ENCODE results near the gene SLC35A4.

The SLC35A4 gene

GRCh38 chr5:140564196-140565023, at the start of gene SLC35A4, which contains the start of gene APBB3:
TSS of gene SLC35A4 (plus strand) at chr5:140564828. CDS start at chr5:140567170, 2,342 bp downstream.
TSS of gene APBB3 (minus strand) at chr5:140564598. CDS start at chr5:140564245, 353 bp downstream.
- Mint-ChIP-seq H3K36me3 (peaks cover 19% of the 10 kb centered on the region), H3K27me3 (no peaks in the 10 kb centered on the region), H3K4me3 (peak within 1 kb of the TSS; percentile 91), H3K4me1 (peaks cover 29% of the 10 kb centered on the region), H3K9me3 (no peaks in the 10 kb centered on the region), H3K27ac (peak within 1 kb of the TSS; percentile 97)
- peak; percentile 87 for ATAC-seq (ENCODE audit: low read depth)
- DNase-seq (ENCODE audit: low spot score in 2 of 2) = peak; percentile 86 to 96

GRCh38 chr5:140524003-140524402, 40.6 kb upstream of the SLC35A4 start:
- Mint-ChIP-seq H3K4me3 (no peak overlapping the region), H3K27me3 (no peaks in the 10 kb centered on the region), H3K4me1 (peaks cover 3% of the 10 kb centered on the region), H3K9me3 (no peaks in the 10 kb centered on the region), H3K36me3 (peaks cover 27% of the 10 kb centered on the region), H3K27ac (peak overlapping the region; percentile 39)
- DNase-seq (ENCODE audit: low spot score in 2 of 2) (no peak), ATAC-seq (ENCODE audit: low read depth) (no peak)

GRCh38 chr5:140540227-140540626, 24.4 kb upstream of the SLC35A4 start:
- Mint-ChIP-seq H3K4me3 (no peak overlapping the region), H3K27ac (no peak overlapping the region), H3K27me3 (no peaks in the 10 kb centered on the region), H3K36me3 (peaks cover 26% of the 10 kb centered on the region), H3K4me1 (no peaks in the 10 kb centered on the region), H3K9me3 (no peaks in the 10 kb centered on the region)
- ATAC-seq (ENCODE audit: low read depth) (no peak), DNase-seq (ENCODE audit: low spot score in 2 of 2) (no peak)

GRCh38 chr5:140542972-140543371, 21.7 kb upstream of the SLC35A4 start:
- peaks cover 5% of the 10 kb centered on the region for H3K4me1 Mint-ChIP-seq
- H3K9me3 Mint-ChIP-seq = no peaks in the 10 kb centered on the region
- no peak overlapping the region for H3K27ac Mint-ChIP-seq
- H3K27me3 Mint-ChIP-seq = no peaks in the 10 kb centered on the region
- no peak overlapping the region for H3K4me3 Mint-ChIP-seq
- DNase-seq (ENCODE audit: low spot score in 2 of 2) (no peak), ATAC-seq (ENCODE audit: low read depth) (no peak)
- H3K36me3 Mint-ChIP-seq = peaks cover 26% of the 10 kb centered on the region

GRCh38 chr5:140544986-140545385, 19.6 kb upstream of the SLC35A4 start:
- ATAC-seq (ENCODE audit: low read depth) (no peak), DNase-seq (ENCODE audit: low spot score in 2 of 2) (no peak)
- H3K4me3 Mint-ChIP-seq = no peak overlapping the region
- H3K27me3 Mint-ChIP-seq = no peaks in the 10 kb centered on the region
- peaks cover 14% of the 10 kb centered on the region for H3K4me1 Mint-ChIP-seq
- H3K9me3 Mint-ChIP-seq = no peaks in the 10 kb centered on the region
- peaks cover 21% of the 10 kb centered on the region for H3K36me3 Mint-ChIP-seq
- H3K27ac Mint-ChIP-seq = peak overlapping the region; percentile 24

- no peaks in the 10 kb centered on the region for H3K27me3 Mint-ChIP-seq
- no peak for ATAC-seq (ENCODE audit: low read depth)
- DNase-seq (ENCODE audit: low spot score in 2 of 2) = no peak
- peaks cover 15% of the 10 kb centered on the region for H3K4me1 Mint-ChIP-seq
- H3K27ac Mint-ChIP-seq = no peak overlapping the region
- no peaks in the 10 kb centered on the region for H3K9me3 Mint-ChIP-seq
- peaks cover 23% of the 10 kb centered on the region for H3K36me3 Mint-ChIP-seq
- H3K4me3 Mint-ChIP-seq = no peak overlapping the region
These were observed 19.0 kb upstream of the SLC35A4 start for GRCh38 chr5:140545606-140546005.

- H3K36me3 Mint-ChIP-seq = peaks cover 22% of the 10 kb centered on the region
- H3K4me1 Mint-ChIP-seq = peaks cover 15% of the 10 kb centered on the region
- no peaks in the 10 kb centered on the region for H3K9me3 Mint-ChIP-seq
- no peak for ATAC-seq (ENCODE audit: low read depth)
- H3K27me3 Mint-ChIP-seq = no peaks in the 10 kb centered on the region
- peak overlapping the region; percentile 84 for H3K4me3 Mint-ChIP-seq
- DNase-seq (ENCODE audit: low spot score in 2 of 2) = no peak
- H3K27ac Mint-ChIP-seq = peak overlapping the region; percentile 94
These were observed 17.6 kb upstream of the SLC35A4 start for GRCh38 chr5:140546851-140547507.

GRCh38 chr5:140547508-140548299, 16.9 kb upstream of the SLC35A4 start, which contains the start of gene EIF4EBP3:
TSS of gene EIF4EBP3 (plus strand) at chr5:140547662. CDS start at chr5:140547738, 76 bp downstream.
- peak; percentile 99 for ATAC-seq (ENCODE audit: low read depth)
- H3K27me3 Mint-ChIP-seq = no peaks in the 10 kb centered on the region
- peaks cover 15% of the 10 kb centered on the region for H3K4me1 Mint-ChIP-seq
- H3K27ac Mint-ChIP-seq = peak within 1 kb of the TSS; percentile 94
- no peaks in the 10 kb centered on the region for H3K9me3 Mint-ChIP-seq
- peak; percentile 79 for DNase-seq (ENCODE audit: low spot score in 2 of 2)
- H3K4me3 Mint-ChIP-seq = peak within 1 kb of the TSS; percentile 84
- H3K36me3 Mint-ChIP-seq = peaks cover 18% of the 10 kb centered on the region

- peaks cover 21% of the 10 kb centered on the region for H3K36me3 Mint-ChIP-seq
- H3K4me1 Mint-ChIP-seq = peaks cover 19% of the 10 kb centered on the region
These were observed 16.3 kb upstream of the SLC35A4 start for GRCh38 chr5:140548300-140548688.

GRCh38 chr5:140548791-140549190, 15.8 kb upstream of the SLC35A4 start:
- Mint-ChIP-seq H3K27ac (peak overlapping the region; percentile 94), H3K4me3 (peak overlapping the region; percentile 84), H3K9me3 (no peaks in the 10 kb centered on the region), H3K4me1 (peaks cover 24% of the 10 kb centered on the region), H3K36me3 (peaks cover 21% of the 10 kb centered on the region), H3K27me3 (no peaks in the 10 kb centered on the region)
- DNase-seq (ENCODE audit: low spot score in 2 of 2) (no peak), ATAC-seq (ENCODE audit: low read depth) (no peak)

More at GRCh38 chr5:140548300-140548688, 16.3 kb upstream of the SLC35A4 start:
- no peaks in the 10 kb centered on the region for H3K9me3 Mint-ChIP-seq
- DNase-seq (ENCODE audit: low spot score in 2 of 2) = no peak
- peak overlapping the region; percentile 94 for H3K27ac Mint-ChIP-seq
- H3K4me3 Mint-ChIP-seq = peak overlapping the region; percentile 84
- no peaks in the 10 kb centered on the region for H3K27me3 Mint-ChIP-seq
- ATAC-seq (ENCODE audit: low read depth) = no peak

- DNase-seq (ENCODE audit: low spot score in 2 of 2) = no peak
- no peaks in the 10 kb centered on the region for H3K27me3 Mint-ChIP-seq
- H3K4me1 Mint-ChIP-seq = peaks cover 30% of the 10 kb centered on the region
- H3K4me3 Mint-ChIP-seq = peak overlapping the region; percentile 54
- no peak for ATAC-seq (ENCODE audit: low read depth)
- H3K27ac Mint-ChIP-seq = peak overlapping the region; percentile 94
- H3K36me3 Mint-ChIP-seq = peaks cover 23% of the 10 kb centered on the region
- H3K9me3 Mint-ChIP-seq = no peaks in the 10 kb centered on the region
These were observed 15.1 kb upstream of the SLC35A4 start for GRCh38 chr5:140549237-140550144.

- ATAC-seq (ENCODE audit: low read depth) = no peak
- Mint-ChIP-seq H3K4me3 (no peak overlapping the region), H3K27ac (peak overlapping the region; percentile 94), H3K27me3 (no peaks in the 10 kb centered on the region), H3K9me3 (no peaks in the 10 kb centered on the region), H3K4me1 (peaks cover 35% of the 10 kb centered on the region), H3K36me3 (peaks cover 22% of the 10 kb centered on the region)
- DNase-seq (ENCODE audit: low spot score in 2 of 2) = no peak
These were observed 14.2 kb upstream of the SLC35A4 start for GRCh38 chr5:140550147-140551079.
